ENCODE data around the gene UBE2D1. TPM values are rescaled to one million over a fixed set of nuclear protein-coding genes. Genes with fewer than 3 reads are reported as not detected.

Gene UBE2D1
- total RNA-seq, 1 donor from 2014 or later: 56.6 TPM

GRCh38 chr10:58299580-58299979, 35.2 kb upstream of the UBE2D1 start:
- no peak overlapping the region for H2AFZ ChIP-seq (replicated peaks)

GRCh38 chr10:58300676-58301075, 34.1 kb upstream of the UBE2D1 start:
- H3K9me3 Mint-ChIP-seq: no peaks in the 10 kb centered on the region
- no peak overlapping the region for H3K27ac ChIP-seq
- H3K36me3 Mint-ChIP-seq: no peaks in the 10 kb centered on the region
- H3K27me3 Mint-ChIP-seq (ENCODE audit: insufficient read depth, low read depth): no peaks in the 10 kb centered on the region
- no peak overlapping the region for H3K27ac Mint-ChIP-seq
- H2AFZ ChIP-seq (replicated peaks): no peak overlapping the region
- H3K36me3 ChIP-seq: no peaks in the 10 kb centered on the region
- H3K4me2 ChIP-seq: no peak overlapping the region
- no peaks in the 10 kb centered on the region for H3K9me3 ChIP-seq (ENCODE audit: low read depth)
- no peaks in the 10 kb centered on the region for H3K4me1 ChIP-seq
- H3F3A ChIP-seq (ENCODE audit: low read depth): no peaks in the 10 kb centered on the region
- peaks cover 19% of the 10 kb centered on the region for H3K4me1 Mint-ChIP-seq
- H3K4me3 ChIP-seq: no peak overlapping the region
- H4K20me1 ChIP-seq (ENCODE audit: low read depth): no peaks in the 10 kb centered on the region
- TF ChIP-seq EZH2phosphoT487 (IDR thresholded peaks at IDR 0.05) (no peak), CTCF (IDR thresholded peaks at IDR 0.05) (no peak), EZH2 (IDR thresholded peaks at IDR 0.05) (no peak)
- no peak overlapping the region for H3K4me3 Mint-ChIP-seq
- H3K27me3 ChIP-seq: no peaks in the 10 kb centered on the region
- no peaks in the 10 kb centered on the region for H3K79me2 ChIP-seq (ENCODE audit: low read depth)
- DNase-seq (ENCODE audit: low spot score): no peak
- no peak overlapping the region for H3K9ac ChIP-seq

More at GRCh38 chr10:58299580-58299979, 35.2 kb upstream of the UBE2D1 start:
- DNase-seq (ENCODE audit: low spot score): peak; percentile 70
- TF ChIP-seq EZH2phosphoT487 (IDR thresholded peaks at IDR 0.05) (no peak), CTCF (IDR thresholded peaks at IDR 0.05) (peak; percentile 95), EZH2 (IDR thresholded peaks at IDR 0.05) (no peak)
- no peaks in the 10 kb centered on the region for H3K9me3 ChIP-seq (ENCODE audit: low read depth)
- H3K27me3 ChIP-seq: no peaks in the 10 kb centered on the region
- no peaks in the 10 kb centered on the region for H3K9me3 Mint-ChIP-seq
- H4K20me1 ChIP-seq (ENCODE audit: low read depth): no peaks in the 10 kb centered on the region
- H3K4me1 Mint-ChIP-seq: peaks cover 19% of the 10 kb centered on the region
- H3K36me3 Mint-ChIP-seq: no peaks in the 10 kb centered on the region
- H3K27ac ChIP-seq: no peak overlapping the region
- H3K9ac ChIP-seq: no peak overlapping the region
- peaks cover 2% of the 10 kb centered on the region for H3K27me3 Mint-ChIP-seq (ENCODE audit: insufficient read depth, low read depth)
- no peak overlapping the region for H3K4me2 ChIP-seq
- H3F3A ChIP-seq (ENCODE audit: low read depth): no peaks in the 10 kb centered on the region
- H3K4me3 Mint-ChIP-seq: no peak overlapping the region
- no peaks in the 10 kb centered on the region for H3K4me1 ChIP-seq
- no peaks in the 10 kb centered on the region for H3K79me2 ChIP-seq (ENCODE audit: low read depth)
- no peak overlapping the region for H3K4me3 ChIP-seq
- no peaks in the 10 kb centered on the region for H3K36me3 ChIP-seq
- H3K27ac Mint-ChIP-seq: no peak overlapping the region

GRCh38 chr10:58302254-58302653, 32.6 kb upstream of the UBE2D1 start:
- Histone ChIP-seq H2AFZ (replicated peaks) (no peak overlapping the region), H3K4me1 (no peaks in the 10 kb centered on the region), H3K4me2 (no peak overlapping the region), H3K9ac (no peak overlapping the region), H3K27ac (no peak overlapping the region), H3K9me3 (ENCODE audit: low read depth) (no peaks in the 10 kb centered on the region), H3F3A (ENCODE audit: low read depth) (no peaks in the 10 kb centered on the region), H3K36me3 (no peaks in the 10 kb centered on the region), H3K4me3 (no peak overlapping the region), H3K79me2 (ENCODE audit: low read depth) (no peaks in the 10 kb centered on the region), H4K20me1 (ENCODE audit: low read depth) (no peaks in the 10 kb centered on the region), H3K27me3 (no peaks in the 10 kb centered on the region)
- no peaks in the 10 kb centered on the region for H3K9me3 Mint-ChIP-seq
- H3K36me3 Mint-ChIP-seq: no peaks in the 10 kb centered on the region
- no peak overlapping the region for H3K27ac Mint-ChIP-seq
- H3K27me3 Mint-ChIP-seq (ENCODE audit: insufficient read depth, low read depth): no peaks in the 10 kb centered on the region
- no peak for DNase-seq (ENCODE audit: low spot score)
- TF ChIP-seq EZH2 (IDR thresholded peaks at IDR 0.05): no peak
- TF ChIP-seq CTCF (IDR thresholded peaks at IDR 0.05): no peak
- TF ChIP-seq EZH2phosphoT487 (IDR thresholded peaks at IDR 0.05): no peak
- H3K4me3 Mint-ChIP-seq: no peak overlapping the region
- peaks cover 25% of the 10 kb centered on the region for H3K4me1 Mint-ChIP-seq

Measured in neural progenitor cell (in vitro differentiated cells).